Peyer's patch (tissue), 4 donors: ENCODE data around the gene PFKFB3.

ENCODE experiments used
- CTCF ChIP-seq, 6 experiments: fragments of 450-650 bp in 4 of 6; fragments of 200-600 bp in 2 of 6; sonication (generic) in 1 of 6; IDR thresholded peaks; one replicate each; pipeline ENCODE4 v1.5.1; 2017 to 2019; ENCODE audit warnings: antibody characterized with exemption in 6 of 6, mild to moderate bottlenecking in 3 of 6, moderate library complexity in 1 of 6
- POLR2A ChIP-seq, 2 donors: fragments of 450-650 bp; IDR thresholded peaks; one replicate each; pipeline ENCODE4 v1.5.1; 2017; ENCODE audit warnings: antibody characterized with exemption in 2 of 2, mild to moderate bottlenecking in 2 of 2, moderate library complexity in 2 of 2

- TF ChIP-seq CTCF (IDR thresholded peaks at IDR 0.05) (no peak), POLR2A (IDR thresholded peaks at IDR 0.05) (no peak)
Observed at GRCh38 chr10:6165221-6165725, 37.5 kb upstream of the PFKFB3 start.
